Kidney epithelial cell (primary cell): ENCODE results near the gene UCHL3. TPM values are rescaled to one million over a fixed set of nuclear protein-coding genes. Genes with fewer than 3 reads are reported as not detected.

Experiments
- DNase-seq: peaks from one replicate; pipeline ENCODE4 v3.0.0-alpha.2; 2010; ENCODE audit warnings: low read depth
- H3K27me3 ChIP-seq: 2 replicates; pipeline ENCODE4 v1.6.0; 2011; ENCODE audit warnings: low read length; ENCODE audit not compliant: control insufficient read depth, insufficient read depth
- H3K36me3 ChIP-seq: 2 replicates; pipeline ENCODE4 v1.5.1; 2011; ENCODE audit warnings: low read length; ENCODE audit not compliant: control insufficient read depth, insufficient read depth
- H3K4me3 ChIP-seq: 2 replicates; pipeline ENCODE4 v1.5.1; 2011; ENCODE audit warnings: low read depth, mild to moderate bottlenecking, control low read depth, low read length
- total RNA-seq: library from RNA; depleted of rRNA; stranded (reverse); fragments of >200 nt; gene quantifications from 2 replicates; pipeline ENCODE4 v1.2.3, GENCODE V29; 2015
- TF ChIP-seq, protein P1 (sequence below): IDR thresholded peaks from 2 replicates; pipeline ENCODE4 v1.5.1; 2011; ENCODE audit warnings: mild to moderate bottlenecking, moderate library complexity, low read length, control low read depth, inconsistent platforms; ENCODE audit not compliant: insufficient read depth, poor library complexity, severe bottlenecking

Gene UCHL3
- total RNA-seq, 1 donor from 2014 or later, result 75.5 TPM

DNA sequence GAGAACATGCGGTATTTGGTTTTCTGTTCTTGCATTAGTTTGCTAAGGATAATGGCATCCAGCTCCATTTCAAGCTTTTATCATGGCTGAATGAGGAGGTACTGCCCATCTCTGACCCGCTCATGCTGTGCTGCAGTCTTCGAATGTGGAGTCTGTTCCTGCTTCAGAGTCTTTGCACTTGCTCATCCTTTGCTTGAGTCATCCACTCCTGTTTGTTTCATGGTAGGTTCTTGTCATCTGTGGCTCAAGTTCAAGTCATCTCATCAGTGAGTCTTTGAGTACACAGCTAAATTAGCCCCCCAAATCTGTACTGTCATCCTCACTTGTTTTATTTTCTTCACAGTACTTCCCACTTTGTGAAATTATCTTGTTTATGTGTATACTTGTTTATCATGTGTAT is 5.4 kb downstream of the UCHL3 start:
- H3K36me3 ChIP-seq, result no peaks in the 10 kb centered on the region
- no peak for DNase-seq

DNA sequence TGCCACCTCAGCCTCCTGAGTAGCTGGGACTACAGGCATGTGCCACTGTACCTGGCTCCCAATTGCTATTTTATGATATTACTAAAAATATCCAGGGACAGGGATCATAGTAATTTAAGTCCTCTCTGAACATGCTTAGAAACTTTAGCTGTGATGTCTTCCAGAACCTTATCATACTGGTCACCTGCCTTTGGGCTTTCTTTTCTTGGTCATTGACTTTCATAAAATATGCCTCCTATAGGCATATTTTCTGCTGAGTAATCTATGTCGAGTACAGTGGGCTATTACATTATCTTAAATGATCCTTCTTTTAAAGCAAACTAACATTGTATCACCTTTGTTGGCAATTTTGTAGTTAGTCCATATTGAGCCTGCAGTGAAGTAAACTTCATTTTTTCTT is 6.2 kb downstream of the UCHL3 start:
- Histone ChIP-seq H3K27me3 (no peaks in the 10 kb centered on the region), H3K36me3 (no peaks in the 10 kb centered on the region), H3K4me3 (no peak overlapping the region)
- TF ChIP-seq, protein P1, sequence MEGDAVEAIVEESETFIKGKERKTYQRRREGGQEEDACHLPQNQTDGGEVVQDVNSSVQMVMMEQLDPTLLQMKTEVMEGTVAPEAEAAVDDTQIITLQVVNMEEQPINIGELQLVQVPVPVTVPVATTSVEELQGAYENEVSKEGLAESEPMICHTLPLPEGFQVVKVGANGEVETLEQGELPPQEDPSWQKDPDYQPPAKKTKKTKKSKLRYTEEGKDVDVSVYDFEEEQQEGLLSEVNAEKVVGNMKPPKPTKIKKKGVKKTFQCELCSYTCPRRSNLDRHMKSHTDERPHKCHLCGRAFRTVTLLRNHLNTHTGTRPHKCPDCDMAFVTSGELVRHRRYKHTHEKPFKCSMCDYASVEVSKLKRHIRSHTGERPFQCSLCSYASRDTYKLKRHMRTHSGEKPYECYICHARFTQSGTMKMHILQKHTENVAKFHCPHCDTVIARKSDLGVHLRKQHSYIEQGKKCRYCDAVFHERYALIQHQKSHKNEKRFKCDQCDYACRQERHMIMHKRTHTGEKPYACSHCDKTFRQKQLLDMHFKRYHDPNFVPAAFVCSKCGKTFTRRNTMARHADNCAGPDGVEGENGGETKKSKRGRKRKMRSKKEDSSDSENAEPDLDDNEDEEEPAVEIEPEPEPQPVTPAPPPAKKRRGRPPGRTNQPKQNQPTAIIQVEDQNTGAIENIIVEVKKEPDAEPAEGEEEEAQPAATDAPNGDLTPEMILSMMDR, result no peak
- no peak for DNase-seq

More for the DNA sequence above, 5.4 kb downstream of the UCHL3 start:
- TF ChIP-seq, protein P1, result no peak
- no peaks in the 10 kb centered on the region for H3K27me3 ChIP-seq
- H3K4me3 ChIP-seq, result no peak overlapping the region

DNA sequence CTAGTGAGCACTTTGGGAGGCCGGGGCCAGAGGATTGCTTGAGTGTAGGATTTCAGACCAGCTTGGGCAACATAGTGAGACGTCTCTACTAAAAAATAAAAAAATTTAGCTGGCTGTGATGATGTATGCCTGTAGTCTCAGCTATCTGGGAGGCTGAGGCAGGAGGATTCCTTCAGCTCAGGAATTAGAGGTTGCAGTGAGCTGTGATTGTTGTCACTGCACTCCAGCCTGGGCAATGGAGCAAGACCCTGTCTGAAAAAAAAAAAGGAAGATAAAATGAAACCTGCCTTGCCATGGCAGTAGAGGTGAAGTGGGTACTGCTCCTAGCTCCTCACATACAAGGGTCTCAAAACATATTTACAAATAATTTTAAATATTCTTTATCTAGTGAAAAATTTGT is 7.4 kb downstream of the UCHL3 start:
- H3K4me3 ChIP-seq, result no peak overlapping the region
- TF ChIP-seq, protein P1, result no peak
- DNase-seq, result no peak

DNA sequence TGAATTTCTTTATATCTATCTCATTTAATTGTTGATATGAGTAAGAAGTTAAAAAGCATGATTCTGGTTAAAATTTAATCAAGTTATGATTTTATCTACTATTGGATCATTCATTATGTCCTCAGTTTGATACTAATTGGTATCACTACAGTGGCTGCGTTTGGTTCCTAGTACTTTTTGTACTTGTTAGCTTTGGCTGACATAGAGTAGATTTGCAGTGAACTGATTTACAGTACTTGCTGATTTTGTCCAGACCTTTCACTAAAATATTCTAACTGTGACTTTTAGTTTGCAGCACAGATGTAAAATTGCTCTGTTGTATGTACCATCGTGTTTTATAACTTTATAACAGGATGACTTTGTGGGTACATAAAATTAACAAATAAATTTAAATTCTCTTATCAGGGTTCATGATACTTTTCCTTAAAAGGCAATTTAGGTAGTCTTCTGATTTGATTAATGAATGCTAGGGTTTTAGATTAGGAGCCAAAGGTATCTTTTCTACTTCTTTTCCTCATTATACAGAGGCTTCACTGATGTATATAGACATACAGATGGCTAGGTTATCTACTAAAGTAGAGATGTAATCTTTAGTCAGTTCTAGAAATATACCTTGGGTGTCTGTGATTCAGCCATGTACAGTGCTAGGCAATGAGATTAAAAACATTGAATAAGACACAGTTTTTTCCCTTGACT is 8.7 kb downstream of the UCHL3 start:
- DNase-seq, result no peak
- H3K36me3 ChIP-seq, result no peaks in the 10 kb centered on the region
- TF ChIP-seq, protein P1, result no peak
- H3K27me3 ChIP-seq, result no peaks in the 10 kb centered on the region
- no peak overlapping the region for H3K4me3 ChIP-seq

More for the DNA sequence above, 7.4 kb downstream of the UCHL3 start:
- Histone ChIP-seq H3K36me3 (no peaks in the 10 kb centered on the region), H3K27me3 (no peaks in the 10 kb centered on the region)

DNA sequence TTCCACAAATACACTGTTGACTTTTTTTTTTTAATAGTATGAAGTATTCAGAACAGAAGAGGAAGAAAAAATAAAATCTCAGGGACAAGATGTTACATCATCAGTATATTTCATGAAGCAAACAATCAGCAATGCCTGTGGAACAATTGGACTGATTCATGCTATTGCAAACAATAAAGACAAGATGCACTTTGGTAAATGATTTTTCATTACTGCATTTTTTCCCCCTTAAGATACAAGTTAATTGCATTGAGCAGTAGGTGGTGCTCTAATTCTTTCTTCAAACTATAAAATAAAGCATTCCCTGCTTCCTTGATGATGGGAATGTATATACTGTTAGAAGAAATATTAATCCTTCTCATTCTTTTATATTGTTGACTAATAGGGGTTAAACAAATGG is 17.1 kb downstream of the UCHL3 start:
- H3K36me3 ChIP-seq, result no peaks in the 10 kb centered on the region
- H3K4me3 ChIP-seq, result no peak overlapping the region
- DNase-seq, result no peak
- no peaks in the 10 kb centered on the region for H3K27me3 ChIP-seq
- TF ChIP-seq, protein P1, result peak; percentile 37

DNA sequence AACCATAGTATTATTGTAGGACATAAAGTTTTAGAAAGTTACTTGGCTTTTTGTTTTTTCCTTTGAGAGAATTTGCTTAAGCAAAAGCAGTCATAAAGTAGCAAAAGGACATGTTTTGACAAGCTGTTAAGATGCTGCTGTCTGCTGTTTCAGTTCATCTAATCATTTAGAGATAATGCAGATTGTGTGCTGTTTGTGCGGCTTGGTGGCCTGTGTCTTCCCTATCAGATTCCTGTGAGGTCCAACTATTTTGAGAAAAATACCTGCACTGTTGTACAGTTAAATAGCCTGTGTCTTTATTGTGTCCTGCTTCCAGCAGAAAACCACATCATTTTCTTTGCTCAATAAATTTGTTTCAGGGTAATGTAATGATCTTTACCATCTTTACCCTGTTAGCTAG is 20.0 kb downstream of the UCHL3 start:
- Histone ChIP-seq H3K27me3 (no peaks in the 10 kb centered on the region), H3K36me3 (no peaks in the 10 kb centered on the region), H3K4me3 (no peak overlapping the region)
- no peak for DNase-seq
- TF ChIP-seq, protein P1, result no peak
